Measurements from ENCODE around the gene MAEL. TPM values are rescaled to one million over a fixed set of nuclear protein-coding genes. Genes with fewer than 3 reads are reported as not detected.

MAEL gene
- polyA plus RNA-seq, 3 donors: not detected

- WGBS (ENCODE audit: insufficient coverage): 61% methylated on average over 3 of the region's 3 CpGs
- peaks cover 22 to 26% of the 10 kb centered on the region in 2 donors for H3K27me3 ChIP-seq (ENCODE audit: control insufficient read depth in 2 of 2, insufficient read depth in 2 of 2, low read length in 2 of 2)
- Mint-ChIP-seq H3K4me3 (no peak overlapping the region), H3K36me3 (no peaks in the 10 kb centered on the region), H3K9me3 (peaks cover 0 to 5% (median 0%) of the 10 kb centered on the region in 7 donors), H3K27ac (no peak overlapping the region), H3K27me3 (ENCODE audit: low read depth in 3 of 3) (peaks cover 32 to 35% (median 35%) of the 10 kb centered on the region in 3 donors), H3K4me1 (peaks cover 39% of the 10 kb centered on the region)
- no peak for DNase-seq
- no peaks in the 10 kb centered on the region for H4K20me1 ChIP-seq (ENCODE audit: insufficient read depth, low read length)
- intact Hi-C loops (cut with micrococcal nuclease): no loop called here
- no peaks in the 10 kb centered on the region for H3K79me2 ChIP-seq (ENCODE audit: insufficient read depth, low read length)
- peaks cover 15 to 22% of the 10 kb centered on the region in 2 donors for H3K4me1 ChIP-seq (ENCODE audit: control insufficient read depth in 1 of 2, insufficient read depth in 2 of 2, low read length in 2 of 2)
- H3K9me3 ChIP-seq (replicated peaks in 1 of 2; ENCODE audit: control insufficient read depth in 1 of 2, insufficient read depth in 1 of 2, low read length in 2 of 2): no peaks in the 10 kb centered on the region
- H3K4me3 ChIP-seq (replicated peaks in 1 of 3; ENCODE audit: low read depth in 2 of 3, low read length in 3 of 3): no peak overlapping the region
- no peak overlapping the region for H3K27ac ChIP-seq (ENCODE audit: low read depth in 1 of 2, low read length in 2 of 2)
- H2AFZ ChIP-seq (ENCODE audit: insufficient read depth, low read depth, low read length, poor library complexity, severe bottlenecking): no peak overlapping the region
- no peaks in the 10 kb centered on the region for H3K36me3 ChIP-seq (replicated peaks in 1 of 2; ENCODE audit: control insufficient read depth in 1 of 2, insufficient read depth in 2 of 2, low read length in 2 of 2)
- H3K4me2 ChIP-seq (replicated peaks; ENCODE audit: extremely low read depth, low read length, poor library complexity, severe bottlenecking): no peak overlapping the region
- H3K9ac ChIP-seq (ENCODE audit: insufficient read depth, low read length, poor library complexity, severe bottlenecking): no peak overlapping the region
- no peak for TF ChIP-seq CTCF (IDR thresholded peaks at IDR 0.05)
These were observed 16.9 kb upstream of the MAEL start for GRCh38 chr1:166972193-166972592.

GRCh38 chr1:166972826-166973225 lies 16.3 kb upstream of the MAEL start:
- H3K36me3 ChIP-seq (replicated peaks in 1 of 2; ENCODE audit: control insufficient read depth in 1 of 2, insufficient read depth in 2 of 2, low read length in 2 of 2): no peaks in the 10 kb centered on the region
- no peak overlapping the region for H3K4me3 ChIP-seq (replicated peaks in 1 of 3; ENCODE audit: low read depth in 2 of 3, low read length in 3 of 3)
- TF ChIP-seq CTCF (IDR thresholded peaks at IDR 0.05): no peak
- Mint-ChIP-seq H3K36me3 (no peaks in the 10 kb centered on the region), H3K9me3 (peaks cover 0 to 5% (median 0%) of the 10 kb centered on the region in 7 donors), H3K4me1 (peaks cover 39% of the 10 kb centered on the region), H3K27ac (no peak overlapping the region), H3K27me3 (ENCODE audit: low read depth in 3 of 3) (peaks cover 34 to 35% (median 35%) of the 10 kb centered on the region in 3 donors), H3K4me3 (peak overlapping the region in 1 of 2 donors; percentile 0)
- H3K4me1 ChIP-seq (ENCODE audit: control insufficient read depth in 1 of 2, insufficient read depth in 2 of 2, low read length in 2 of 2): peaks cover 15 to 22% of the 10 kb centered on the region in 2 donors
- H3K9me3 ChIP-seq (replicated peaks in 1 of 2; ENCODE audit: control insufficient read depth in 1 of 2, insufficient read depth in 1 of 2, low read length in 2 of 2): no peaks in the 10 kb centered on the region
- no peak for DNase-seq
- no peaks in the 10 kb centered on the region for H4K20me1 ChIP-seq (ENCODE audit: insufficient read depth, low read length)
- H3K4me2 ChIP-seq (replicated peaks; ENCODE audit: extremely low read depth, low read length, poor library complexity, severe bottlenecking): no peak overlapping the region
- intact Hi-C loops (cut with micrococcal nuclease): no loop called here
- no peak overlapping the region for H3K9ac ChIP-seq (ENCODE audit: insufficient read depth, low read length, poor library complexity, severe bottlenecking)
- WGBS (ENCODE audit: insufficient coverage): no CpG with 5 or more reads among the region's 2 CpGs
- H3K27ac ChIP-seq (ENCODE audit: low read depth in 1 of 2, low read length in 2 of 2): no peak overlapping the region
- peaks cover 22 to 26% of the 10 kb centered on the region in 2 donors for H3K27me3 ChIP-seq (ENCODE audit: control insufficient read depth in 2 of 2, insufficient read depth in 2 of 2, low read length in 2 of 2)
- H3K79me2 ChIP-seq (ENCODE audit: insufficient read depth, low read length): no peaks in the 10 kb centered on the region
- no peak overlapping the region for H2AFZ ChIP-seq (ENCODE audit: insufficient read depth, low read depth, low read length, poor library complexity, severe bottlenecking)
